Sigmoid colon (tissue), 4 donors: Measurements from ENCODE around the gene SCN9A.

Source experiments
- CTCF ChIP-seq, 4 experiments: fragments of 450-650 bp in 3 of 4; fragments of 200-600 bp in 1 of 4; IDR thresholded peaks; one replicate each; pipeline ENCODE4 v1.5.1; 2016 to 2019; ENCODE audit warnings: antibody characterized with exemption in 4 of 4, mild to moderate bottlenecking in 3 of 4, moderate library complexity in 2 of 4
- EP300 ChIP-seq, 4 donors: sonication (generic); formaldehyde crosslinking; IDR thresholded peaks; one replicate each; pipeline ENCODE4 v1.6.1; 2017; ENCODE audit warnings: antibody characterized with exemption in 4 of 4
- POLR2A ChIP-seq, 2 donors: fragments of 450-650 bp; IDR thresholded peaks; one replicate each; pipeline ENCODE4 v1.6.1; 2016; ENCODE audit warnings: antibody characterized with exemption in 2 of 2, mild to moderate bottlenecking in 2 of 2, moderate library complexity in 2 of 2
- POLR2AphosphoS5 ChIP-seq, 4 donors: sonication (generic); formaldehyde crosslinking; IDR thresholded peaks; one replicate each; pipeline ENCODE4 v1.6.1; 2017; ENCODE audit warnings: antibody characterized with exemption in 4 of 4

GRCh38 chr2:166388481-166389070 lies 12.8 kb upstream of the SCN9A start:
- TF ChIP-seq EP300 (IDR thresholded peaks at IDR 0.05) (no peak), CTCF (IDR thresholded peaks at IDR 0.05) (no peak), POLR2A (IDR thresholded peaks at IDR 0.05) (no peak), POLR2AphosphoS5 (IDR thresholded peaks at IDR 0.05) (no peak)
